Measurements from ENCODE around the gene OLFM3.

Gene OLFM3

GRCh38 chr1:101847626-101848025 is 149.1 kb downstream of the OLFM3 start:
- DNase-seq (ENCODE audit: low spot score), result no peak

- DNase-seq (ENCODE audit: low spot score), result no peak
Observed at GRCh38 chr1:101846820-101847219, 149.9 kb downstream of the OLFM3 start.

- no peak for DNase-seq (ENCODE audit: low spot score)
Observed at GRCh38 chr1:101843160-101843559, 153.6 kb downstream of the OLFM3 start.

GRCh38 chr1:101841824-101842223 is 154.9 kb downstream of the OLFM3 start:
- DNase-seq (ENCODE audit: low spot score), result no peak

GRCh38 chr1:101835988-101836387 is 160.7 kb downstream of the OLFM3 start:
- no peak for DNase-seq (ENCODE audit: low spot score)

GRCh38 chr1:101833312-101833711 is 163.4 kb downstream of the OLFM3 start:
- DNase-seq (ENCODE audit: low spot score), result no peak

GRCh38 chr1:101826416-101826815 is 170.3 kb downstream of the OLFM3 start:
- DNase-seq (ENCODE audit: low spot score), result no peak

GRCh38 chr1:101820071-101820470 is 176.7 kb downstream of the OLFM3 start:
- DNase-seq (ENCODE audit: low spot score), result no peak

- no peak for DNase-seq (ENCODE audit: low spot score)
Observed at GRCh38 chr1:101816262-101816661, 180.5 kb downstream of the OLFM3 start.

GRCh38 chr1:101798417-101798816 is 198.3 kb downstream of the OLFM3 start:
- no peak for DNase-seq (ENCODE audit: low spot score)

GRCh38 chr1:101797722-101798121 is 199.0 kb downstream of the OLFM3 start:
- DNase-seq (ENCODE audit: low spot score), result no peak

- no peak for DNase-seq (ENCODE audit: low spot score)
Observed at GRCh38 chr1:101781201-101781831, 215.4 kb downstream of the OLFM3 start.

- DNase-seq (ENCODE audit: low spot score), result no peak
Observed at GRCh38 chr1:101769520-101769919, 227.2 kb downstream of the OLFM3 start.

- DNase-seq (ENCODE audit: low spot score), result no peak
Observed at GRCh38 chr1:101757985-101758384, 238.7 kb downstream of the OLFM3 start.

- no peak for DNase-seq (ENCODE audit: low spot score)
Observed at GRCh38 chr1:101756411-101756810, 240.3 kb downstream of the OLFM3 start.
